ENCODE data around the gene TOMM6.

The TOMM6 gene

GRCh38 chr6:41771058-41771983 lies 16.2 kb upstream of the TOMM6 start:
- H3K4me1 ChIP-seq (ENCODE audit: low read length) = no peaks in the 10 kb centered on the region
- TF ChIP-seq EZH2phosphoT487 (IDR thresholded peaks at IDR 0.05; ENCODE audit: low read depth) = no peak
- TF ChIP-seq, protein P1, sequence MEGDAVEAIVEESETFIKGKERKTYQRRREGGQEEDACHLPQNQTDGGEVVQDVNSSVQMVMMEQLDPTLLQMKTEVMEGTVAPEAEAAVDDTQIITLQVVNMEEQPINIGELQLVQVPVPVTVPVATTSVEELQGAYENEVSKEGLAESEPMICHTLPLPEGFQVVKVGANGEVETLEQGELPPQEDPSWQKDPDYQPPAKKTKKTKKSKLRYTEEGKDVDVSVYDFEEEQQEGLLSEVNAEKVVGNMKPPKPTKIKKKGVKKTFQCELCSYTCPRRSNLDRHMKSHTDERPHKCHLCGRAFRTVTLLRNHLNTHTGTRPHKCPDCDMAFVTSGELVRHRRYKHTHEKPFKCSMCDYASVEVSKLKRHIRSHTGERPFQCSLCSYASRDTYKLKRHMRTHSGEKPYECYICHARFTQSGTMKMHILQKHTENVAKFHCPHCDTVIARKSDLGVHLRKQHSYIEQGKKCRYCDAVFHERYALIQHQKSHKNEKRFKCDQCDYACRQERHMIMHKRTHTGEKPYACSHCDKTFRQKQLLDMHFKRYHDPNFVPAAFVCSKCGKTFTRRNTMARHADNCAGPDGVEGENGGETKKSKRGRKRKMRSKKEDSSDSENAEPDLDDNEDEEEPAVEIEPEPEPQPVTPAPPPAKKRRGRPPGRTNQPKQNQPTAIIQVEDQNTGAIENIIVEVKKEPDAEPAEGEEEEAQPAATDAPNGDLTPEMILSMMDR (IDR thresholded peaks at IDR 0.05; ENCODE audit: low read depth, low read length) = no peak
- no peak overlapping the region for H3K9ac ChIP-seq (ENCODE audit: low read length)
- no peak overlapping the region for H3K4me2 ChIP-seq (ENCODE audit: low read length)
- no peaks in the 10 kb centered on the region for H3K9me3 ChIP-seq (ENCODE audit: insufficient read depth, low read length)
- no peak overlapping the region for H3K4me3 ChIP-seq (ENCODE audit: low read length)
- H3K27ac ChIP-seq (ENCODE audit: low read length) = no peak overlapping the region
- H3K36me3 ChIP-seq (replicated peaks; ENCODE audit: low read depth, low read length) = peaks cover 20% of the 10 kb centered on the region
- no peak overlapping the region for H2AFZ ChIP-seq (ENCODE audit: low read depth, low read length)
- no peaks in the 10 kb centered on the region for H3K27me3 ChIP-seq (ENCODE audit: low read depth, low read length)
- H3K79me2 ChIP-seq (ENCODE audit: low read length) = no peaks in the 10 kb centered on the region
- H4K20me1 ChIP-seq (ENCODE audit: insufficient read depth, low read length) = no peaks in the 10 kb centered on the region

GRCh38 chr6:41774841-41775240 lies 12.7 kb upstream of the TOMM6 start:
- no peak overlapping the region for H3K4me2 ChIP-seq (ENCODE audit: low read length)
- no peak overlapping the region for H3K27ac ChIP-seq (ENCODE audit: low read length)
- no peaks in the 10 kb centered on the region for H3K9me3 ChIP-seq (ENCODE audit: insufficient read depth, low read length)
- H3K36me3 ChIP-seq (replicated peaks; ENCODE audit: low read depth, low read length) = peaks cover 20% of the 10 kb centered on the region
- H3K4me1 ChIP-seq (ENCODE audit: low read length) = peaks cover 8% of the 10 kb centered on the region
- H3K9ac ChIP-seq (ENCODE audit: low read length) = no peak overlapping the region
- H3K4me3 ChIP-seq (ENCODE audit: low read length) = no peak overlapping the region
- H2AFZ ChIP-seq (ENCODE audit: low read depth, low read length) = no peak overlapping the region
- no peaks in the 10 kb centered on the region for H3K27me3 ChIP-seq (ENCODE audit: low read depth, low read length)
- peaks cover 5% of the 10 kb centered on the region; the same call in 1 of the 2 replicates for H3K79me2 ChIP-seq (ENCODE audit: low read length)
- TF ChIP-seq EZH2phosphoT487 (IDR thresholded peaks at IDR 0.05; ENCODE audit: low read depth) = no peak
- TF ChIP-seq, protein P1 (IDR thresholded peaks at IDR 0.05; ENCODE audit: low read depth, low read length) = no peak
- no peaks in the 10 kb centered on the region for H4K20me1 ChIP-seq (ENCODE audit: insufficient read depth, low read length)

DNA sequence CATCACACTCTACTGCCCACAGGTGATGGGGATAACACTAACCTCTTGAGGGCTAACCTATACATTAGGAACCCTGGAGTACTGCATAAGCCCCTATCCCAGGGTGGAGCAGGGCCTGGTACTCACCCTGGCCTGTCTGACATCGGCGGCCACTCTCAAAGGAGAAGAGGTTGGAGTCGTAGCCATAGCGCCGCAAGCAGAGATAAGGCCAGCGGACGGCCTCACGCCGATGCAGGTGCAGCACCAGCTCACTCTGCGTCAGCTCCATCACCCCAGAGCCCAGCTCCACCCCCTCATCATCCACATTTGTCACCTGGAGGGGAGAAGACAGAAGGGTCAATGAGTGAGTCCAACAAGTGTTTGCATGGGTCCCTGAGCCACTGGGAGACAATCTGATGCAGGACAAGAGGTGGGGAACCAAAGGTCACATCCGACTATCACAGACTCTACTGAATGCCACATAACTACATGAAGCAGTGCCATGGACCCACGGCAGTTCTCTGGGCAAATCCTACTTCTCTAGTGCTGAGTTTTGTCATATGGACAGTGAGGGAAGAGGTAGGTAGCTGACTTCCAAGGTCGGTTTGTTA lies 12.1 kb upstream of the TOMM6 start:
- Histone ChIP-seq H3K9ac (ENCODE audit: low read length) (no peak overlapping the region), H2AFZ (ENCODE audit: low read depth, low read length) (no peak overlapping the region), H3K4me3 (ENCODE audit: low read length) (no peak overlapping the region), H3K4me1 (ENCODE audit: low read length) (peaks cover 8% of the 10 kb centered on the region), H3K4me2 (ENCODE audit: low read length) (no peak overlapping the region), H3K36me3 (replicated peaks; ENCODE audit: low read depth, low read length) (peaks cover 20% of the 10 kb centered on the region), H3K27ac (ENCODE audit: low read length) (no peak overlapping the region), H3K79me2 (ENCODE audit: low read length) (peaks cover 5% of the 10 kb centered on the region; the same call in 1 of the 2 replicates), H3K9me3 (ENCODE audit: insufficient read depth, low read length) (no peaks in the 10 kb centered on the region), H4K20me1 (ENCODE audit: insufficient read depth, low read length) (no peaks in the 10 kb centered on the region), H3K27me3 (ENCODE audit: low read depth, low read length) (no peaks in the 10 kb centered on the region)
- TF ChIP-seq, protein P1 (IDR thresholded peaks at IDR 0.05; ENCODE audit: low read depth, low read length) = no peak
- TF ChIP-seq EZH2phosphoT487 (IDR thresholded peaks at IDR 0.05; ENCODE audit: low read depth) = no peak
